NCI-H2029 (cell line): Measurements from ENCODE around the gene ARHGAP10.
A peak's percentile ranks its signal among the peaks of the same experiment; 100 is the strongest.

Experiments
- DNase-seq: peaks from one replicate; lab custom pipeline; 2025; lab: John Stamatoyannopoulos, UW

ARHGAP10 gene

GRCh38 chr4:147732518-147733235, 789 bp downstream of the ARHGAP10 start:
- DNase-seq: no peak

GRCh38 chr4:147733716-147734344, 1.9 kb downstream of the ARHGAP10 start:
- DNase-seq: no peak

- no peak for DNase-seq
Measured at GRCh38 chr4:147734496-147734895, 2.6 kb downstream of the ARHGAP10 start.

GRCh38 chr4:147735413-147736301, 3.8 kb downstream of the ARHGAP10 start:
- no peak for DNase-seq

DNA sequence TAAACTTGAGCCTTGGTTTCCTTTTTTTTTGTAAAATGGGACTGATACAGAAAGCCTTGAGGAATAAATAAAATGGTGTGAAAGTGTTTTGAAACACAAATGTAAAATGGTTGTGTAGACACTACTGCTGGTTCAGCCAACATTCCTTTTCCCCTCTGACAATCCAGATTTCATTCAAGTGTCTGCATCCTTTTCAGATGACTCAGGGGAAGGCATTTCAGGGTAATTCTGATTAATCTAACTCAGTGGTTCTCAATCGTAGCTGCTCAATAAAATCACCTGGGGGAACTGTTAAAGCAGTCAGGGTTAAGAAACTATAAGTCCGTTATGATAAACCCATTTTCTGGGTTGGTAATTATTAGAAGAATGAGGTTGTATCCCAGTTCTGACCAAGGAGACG, 4.6 kb downstream of the ARHGAP10 start:
- DNase-seq: no peak

DNA sequence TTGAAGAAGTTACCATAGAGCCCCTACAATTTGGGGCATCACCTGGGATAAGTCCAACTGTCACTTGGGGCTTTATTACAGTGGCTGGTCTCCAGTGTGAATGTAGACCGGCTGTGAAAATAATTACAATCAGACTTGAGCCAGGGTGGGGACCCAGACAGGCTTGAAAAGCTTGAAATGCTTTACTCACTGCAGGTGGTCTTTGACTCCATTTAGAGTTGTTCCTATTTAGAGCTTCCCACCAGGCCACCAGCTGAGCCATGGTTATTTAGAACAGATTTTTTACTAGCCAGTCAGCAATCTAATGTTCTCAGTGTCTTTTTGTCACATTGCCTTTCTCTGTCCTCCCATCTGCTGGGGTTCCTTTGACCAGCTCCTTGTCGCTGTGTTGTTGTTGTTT, 5.7 kb downstream of the ARHGAP10 start:
- no peak for DNase-seq

- no peak for DNase-seq
Measured at GRCh38 chr4:147739239-147739823, 7.4 kb downstream of the ARHGAP10 start.

DNA sequence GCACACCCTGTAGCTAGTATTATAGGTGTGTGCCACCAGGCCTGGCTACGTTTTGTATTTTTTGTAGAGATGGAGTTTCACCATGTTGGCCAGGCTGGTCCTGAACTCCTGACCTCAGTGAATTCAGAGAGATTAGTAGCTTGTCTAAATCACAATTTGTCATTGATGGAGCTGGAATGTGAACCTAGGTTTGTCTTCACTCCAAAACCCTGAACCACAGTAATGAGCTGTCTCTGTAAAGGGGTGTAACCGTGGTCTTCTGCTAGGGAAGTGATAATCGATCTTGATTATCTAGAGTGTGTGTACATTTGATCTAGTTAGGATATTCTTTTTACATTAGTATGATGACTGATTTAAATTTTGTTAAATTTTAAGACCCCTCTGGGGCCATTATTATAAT, 8.3 kb downstream of the ARHGAP10 start:
- DNase-seq: no peak

DNA sequence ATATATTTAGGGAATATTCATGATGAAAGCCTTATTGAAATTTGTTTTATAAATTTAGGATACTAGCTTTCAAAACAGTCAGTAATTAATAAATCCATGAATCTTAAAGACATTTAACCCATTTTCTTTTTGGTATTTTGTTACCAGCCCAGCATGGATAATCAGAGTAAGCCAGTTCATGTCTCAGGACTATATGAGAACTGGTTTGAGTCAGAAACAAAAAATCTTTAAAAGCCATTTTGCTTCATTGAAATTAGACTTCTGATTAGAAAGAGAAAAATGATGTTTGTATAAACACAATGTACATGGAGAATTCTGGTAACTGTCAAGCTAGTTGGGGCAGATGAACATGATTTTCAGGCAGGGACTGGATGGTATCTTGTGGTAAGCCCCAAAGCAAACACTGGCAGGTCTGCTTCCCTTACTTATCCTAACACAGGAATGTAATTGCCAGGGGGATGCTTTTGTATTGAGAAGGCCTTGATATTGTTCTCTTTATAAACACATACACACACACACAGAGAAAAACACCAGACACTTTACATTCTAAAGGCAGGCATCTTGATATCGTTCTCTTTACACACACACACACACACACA, 9.4 kb downstream of the ARHGAP10 start:
- no peak for DNase-seq

DNA sequence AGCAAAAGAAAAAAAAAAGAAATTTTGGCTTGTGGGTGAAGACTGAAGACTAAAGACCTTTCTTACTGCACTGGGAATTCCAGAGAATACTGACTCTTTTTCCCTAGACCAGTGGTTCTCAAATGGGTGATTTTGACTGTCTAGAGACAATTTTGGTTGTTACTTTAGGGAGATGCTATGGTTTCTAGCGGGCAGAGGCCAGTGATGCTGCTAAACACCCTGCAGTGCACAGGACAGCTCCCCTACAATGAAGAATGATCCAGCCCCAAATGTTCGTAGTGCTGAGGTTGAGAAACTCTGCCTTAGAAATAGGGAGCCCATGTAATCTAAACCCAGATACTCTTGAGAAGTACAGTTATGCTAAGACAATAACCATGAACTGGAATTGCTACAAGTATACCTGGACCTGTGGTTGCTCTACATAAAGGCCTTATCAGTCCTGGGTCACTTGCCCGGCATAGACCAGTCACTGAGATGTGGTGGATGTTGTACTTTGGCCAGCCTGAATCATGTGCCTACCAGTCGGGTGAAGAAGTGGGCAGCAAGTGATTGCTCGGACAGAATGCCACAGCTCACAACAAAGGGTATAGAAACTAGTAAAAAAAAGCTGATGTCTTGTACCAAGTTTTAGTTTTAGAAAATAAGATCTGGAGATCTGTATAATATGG, 16.0 kb downstream of the ARHGAP10 start:
- no peak for DNase-seq

- peak; percentile 38 for DNase-seq
Measured at GRCh38 chr4:147749811-147750321, 18.0 kb downstream of the ARHGAP10 start.

- DNase-seq: no peak
Measured at GRCh38 chr4:147753047-147753446, 21.2 kb downstream of the ARHGAP10 start.

GRCh38 chr4:147754037-147754445, 22.2 kb downstream of the ARHGAP10 start:
- DNase-seq: no peak

GRCh38 chr4:147755561-147756295, 23.8 kb downstream of the ARHGAP10 start:
- no peak for DNase-seq

DNA sequence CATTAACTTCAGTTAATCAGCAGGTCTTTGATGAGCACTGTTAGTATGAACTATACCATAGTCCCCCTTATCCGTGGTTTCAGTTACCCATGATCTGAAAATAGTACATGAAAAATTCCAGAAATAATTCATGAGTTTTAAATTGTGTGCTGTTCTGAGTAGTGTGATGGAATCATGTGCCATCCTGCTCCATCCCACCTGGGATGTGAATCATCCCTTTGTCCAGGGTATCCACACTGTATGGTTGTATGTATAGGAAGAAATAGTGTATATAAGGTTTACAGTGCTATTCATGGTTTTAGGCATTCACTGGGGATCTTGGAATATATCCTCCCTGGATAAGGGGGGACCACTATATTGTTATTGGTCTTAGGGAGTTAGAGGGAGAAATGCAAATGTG, 24.5 kb downstream of the ARHGAP10 start:
- DNase-seq: no peak

DNA sequence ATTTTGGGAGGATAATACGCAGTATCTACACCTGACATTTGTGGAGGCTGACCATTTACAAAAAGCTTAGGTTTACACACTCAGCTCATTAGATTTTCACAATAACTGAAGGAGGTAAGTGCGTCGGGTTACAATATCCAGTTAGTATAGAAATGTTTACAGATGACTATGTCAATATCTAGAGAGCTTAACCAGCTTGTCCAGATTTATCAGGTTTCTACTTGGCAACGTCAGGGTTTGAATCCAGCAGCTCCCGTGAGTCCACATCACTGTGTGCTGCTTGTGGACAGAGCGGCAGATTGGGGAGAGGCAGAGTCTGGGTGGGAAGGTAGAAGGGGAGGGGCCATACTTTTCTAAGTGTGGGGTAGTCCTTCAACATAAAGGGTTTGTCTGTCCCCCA, 28.3 kb downstream of the ARHGAP10 start:
- DNase-seq: peak; percentile 90

GRCh38 chr4:147760695-147761094, 28.8 kb downstream of the ARHGAP10 start:
- peak; percentile 24 for DNase-seq

DNA sequence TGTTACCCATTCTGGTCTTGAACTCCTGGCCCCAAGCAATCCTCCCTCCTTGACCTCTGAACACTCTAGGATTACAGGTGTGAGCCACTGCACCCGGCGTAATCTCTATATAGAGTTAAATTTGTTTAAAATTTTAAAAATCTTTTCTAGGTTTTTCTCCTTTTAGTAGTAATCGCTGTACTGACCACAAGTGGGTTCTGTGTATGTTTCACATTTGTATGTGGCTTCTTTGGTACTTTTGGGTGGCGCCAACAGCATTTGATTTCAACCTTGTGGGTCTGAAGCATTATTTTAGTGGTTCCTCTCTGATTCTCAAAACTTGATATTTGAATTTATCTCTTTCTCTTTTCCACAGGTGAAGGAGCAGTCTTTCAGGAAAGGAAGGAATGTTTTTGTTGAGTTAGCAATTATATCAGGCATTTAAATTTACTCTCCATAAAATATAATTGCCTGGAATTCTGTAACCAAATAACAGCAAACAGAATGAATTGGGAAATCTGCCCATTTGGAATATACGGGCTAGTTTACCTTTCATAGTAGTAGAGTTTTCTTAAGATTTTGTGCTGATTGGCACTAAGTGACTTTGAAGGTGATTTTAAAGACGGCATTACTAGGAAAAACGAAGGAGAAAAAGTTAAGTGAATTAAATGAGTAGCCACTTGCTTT, 29.5 kb downstream of the ARHGAP10 start:
- DNase-seq: no peak

GRCh38 chr4:147764337-147764736, 32.4 kb downstream of the ARHGAP10 start:
- DNase-seq: no peak

DNA sequence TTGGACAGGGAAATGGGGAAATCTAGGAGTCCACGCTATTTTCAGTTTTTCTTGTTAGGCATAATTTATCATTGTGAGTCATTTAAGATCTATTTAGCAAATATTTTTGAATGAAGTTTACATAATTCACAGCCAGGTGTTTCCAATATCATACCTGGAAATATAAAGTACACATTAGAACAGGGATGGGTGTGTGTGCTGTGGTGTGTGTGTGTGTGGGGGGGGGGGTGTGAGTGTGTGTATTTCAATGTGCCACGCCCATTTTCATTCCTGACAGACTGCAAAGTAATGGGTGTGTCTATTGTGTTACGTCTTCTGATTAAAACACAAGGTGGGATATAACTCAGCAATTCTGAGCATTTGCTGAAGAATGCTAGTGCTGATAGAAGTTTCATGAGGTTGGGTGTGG, 33.2 kb downstream of the ARHGAP10 start:
- no peak for DNase-seq
